ENCODE data around the gene BRINP3. TPM values are rescaled to one million over a fixed set of nuclear protein-coding genes. Genes with fewer than 3 reads are reported as not detected.

The BRINP3 gene
- total and polyA plus RNA-seq, 9 of the 15 experiments (the other 6 are each of a cell fraction or from before 2014, with no cell fraction given): 0.09 to 0.75 (median 0.19) TPM; not detected in 1

DNA sequence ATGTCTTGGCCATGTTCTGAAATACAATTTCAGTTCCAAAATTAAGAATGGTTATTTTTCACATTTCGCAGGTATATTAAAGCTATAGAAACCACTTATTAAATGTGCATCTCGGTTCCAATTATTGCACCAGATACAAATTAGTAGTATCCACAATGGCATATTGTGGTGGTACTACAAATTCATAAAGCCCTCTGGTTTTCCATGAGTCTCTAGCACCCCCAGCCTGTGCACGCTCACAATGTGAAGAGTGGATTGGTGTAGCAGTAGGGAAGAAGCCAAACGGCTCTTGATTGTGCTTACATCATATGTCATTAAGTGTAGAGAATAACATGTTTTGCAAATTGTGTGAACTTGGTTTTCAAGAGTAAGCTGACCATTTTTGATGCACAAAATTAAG lies 1.9 kb upstream of the BRINP3 start:
- Histone ChIP-seq H2AFZ (ENCODE audit: low read depth, low read length) (no peak overlapping the region), H3K4me2 (ENCODE audit: insufficient read depth, low read length) (no peak overlapping the region), H3K9me1 (ENCODE audit: control insufficient read depth, insufficient read depth, low read length) (no peaks in the 10 kb centered on the region), H3K27ac (ENCODE audit: extremely low read depth, low read depth, low read length) (no peak overlapping the region), H3K36me3 (ENCODE audit: control insufficient read depth, insufficient read depth, low read length) (no peaks in the 10 kb centered on the region), H3K79me2 (ENCODE audit: control insufficient read depth, insufficient read depth, low read length) (no peaks in the 10 kb centered on the region), H3K9ac (ENCODE audit: insufficient read depth in 1 of 2, low read depth in 2 of 2, low read length in 2 of 2) (no peak overlapping the region), H4K20me1 (replicated peaks; ENCODE audit: control insufficient read depth, insufficient read depth, low read length) (no peaks in the 10 kb centered on the region), H3K4me1 (replicated peaks in 1 of 2; ENCODE audit: control insufficient read depth in 2 of 2, insufficient read depth in 2 of 2, low read length in 2 of 2) (no peaks in the 10 kb centered on the region), H3K9me3 (replicated peaks; ENCODE audit: control insufficient read depth, insufficient read depth, low read depth, low read length) (no peaks in the 10 kb centered on the region), H3K27me3 (ENCODE audit: control insufficient read depth in 2 of 2, insufficient read depth in 2 of 2, low read length in 2 of 2) (no peaks in the 10 kb centered on the region), H3K4me3 (no peak overlapping the region)
- no TSS peak for BruUV-seq (replicated peaks)
- FAIRE-seq (no peak), ATAC-seq (no peak), DNase-seq (ENCODE audit: extremely low read depth in 1 of 4, low spot score in 3 of 4) (no peak)
- in situ Hi-C loops (cut with MboI): no loop called here
- TF ChIP-seq ZNF785 (CRISPR knock-in tag; IDR thresholded peaks at IDR 0.05) (no peak), FOXK2 (conservative IDR thresholded peaks at IDR 0.05 in 1 of 2, IDR thresholded peaks at IDR 0.05 in 1 of 2; ENCODE audit: low read depth in 2 of 2) (no peak), MAZ (CRISPR knock-in tag; conservative IDR thresholded peaks at IDR 0.05 in 1 of 2, IDR thresholded peaks at IDR 0.05 in 1 of 2) (no peak), TSC22D4 (tag; IDR thresholded peaks at IDR 0.05) (no peak), FOSL1 (tag; conservative IDR thresholded peaks at IDR 0.05) (no peak), NR1H2 (CRISPR knock-in tag; IDR thresholded peaks at IDR 0.05) (no peak)
- WGBS (ENCODE audit: insufficient coverage, low coverage, missing lambda C conversion rate): 1% methylated on average over 4 of the region's 4 CpGs
- intact Hi-C loops (cut with micrococcal nuclease): no loop called here
- POLR2A ChIA-PET: no interaction called here
- CTCF ChIA-PET (ENCODE audit: low intra/inter-chr PET ratio): no interaction called here

DNA sequence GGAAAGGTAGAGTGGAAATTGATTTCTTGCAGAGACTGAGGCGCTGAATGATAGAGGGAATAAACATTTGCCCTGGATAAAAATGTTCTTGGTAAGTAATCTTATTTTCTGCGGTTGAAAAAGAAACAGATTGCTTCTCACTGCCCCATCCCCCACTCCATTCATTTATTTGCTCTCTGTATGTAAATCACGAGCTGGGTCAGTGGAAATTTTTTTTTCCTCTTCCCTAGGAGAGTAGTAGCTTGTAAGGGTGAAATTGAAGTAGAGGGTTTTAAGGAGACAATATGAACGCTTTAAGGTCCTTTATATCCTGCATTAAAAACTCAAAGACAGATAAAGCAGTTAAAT lies 1.4 kb upstream of the BRINP3 start:
- intact Hi-C loops (cut with micrococcal nuclease): no loop called here
- Histone ChIP-seq H3K9me1 (ENCODE audit: control insufficient read depth, insufficient read depth, low read length) (no peaks in the 10 kb centered on the region), H3K4me3 (no peak overlapping the region), H3K27me3 (ENCODE audit: control insufficient read depth in 2 of 2, insufficient read depth in 2 of 2, low read length in 2 of 2) (no peaks in the 10 kb centered on the region), H3K9me3 (replicated peaks; ENCODE audit: control insufficient read depth, insufficient read depth, low read depth, low read length) (no peaks in the 10 kb centered on the region), H3K9ac (ENCODE audit: insufficient read depth in 1 of 2, low read depth in 2 of 2, low read length in 2 of 2) (no peak overlapping the region), H2AFZ (ENCODE audit: low read depth, low read length) (no peak overlapping the region), H3K79me2 (ENCODE audit: control insufficient read depth, insufficient read depth, low read length) (no peaks in the 10 kb centered on the region), H3K4me2 (ENCODE audit: insufficient read depth, low read length) (no peak overlapping the region), H3K4me1 (replicated peaks in 1 of 2; ENCODE audit: control insufficient read depth in 2 of 2, insufficient read depth in 2 of 2, low read length in 2 of 2) (no peaks in the 10 kb centered on the region), H4K20me1 (replicated peaks; ENCODE audit: control insufficient read depth, insufficient read depth, low read length) (no peaks in the 10 kb centered on the region), H3K27ac (ENCODE audit: extremely low read depth, low read depth, low read length) (no peak overlapping the region), H3K36me3 (ENCODE audit: control insufficient read depth, insufficient read depth, low read length) (no peaks in the 10 kb centered on the region)
- 0% methylated on average over 4 of the region's 4 CpGs for WGBS (ENCODE audit: insufficient coverage, low coverage, missing lambda C conversion rate)
- ChIA-PET POLR2A (interaction anchor here (0.7 kb wide), 1 partner anchor 27 kb away, joined by 3 read pairs; no protein-coding TSS in a partner anchor), CTCF (ENCODE audit: low intra/inter-chr PET ratio) (no interaction called here)
- no TSS peak for BruUV-seq (replicated peaks)
- FAIRE-seq (no peak), DNase-seq (ENCODE audit: extremely low read depth in 1 of 4, low spot score in 3 of 4) (no peak), ATAC-seq (no peak)
- in situ Hi-C loops (cut with MboI): no loop called here
- TF ChIP-seq RUNX1 (IDR thresholded peaks at IDR 0.05; ENCODE audit: low read depth) (no peak), NUFIP1 (IDR thresholded peaks at IDR 0.05; ENCODE audit: partially characterized antibody) (no peak), PYGO2 (tag; IDR thresholded peaks at IDR 0.05) (no peak), KLF16 (IDR thresholded peaks at IDR 0.05) (no peak), ZNF561 (CRISPR knock-in tag; conservative IDR thresholded peaks at IDR 0.05) (no peak), STAG1 (CRISPR knock-in tag; IDR thresholded peaks at IDR 0.05; ENCODE audit: borderline replicate concordance) (no peak), ZNF589 (CRISPR knock-in tag; IDR thresholded peaks at IDR 0.05; ENCODE audit: low read depth) (no peak)
- TF ChIP-seq, protein P1, sequence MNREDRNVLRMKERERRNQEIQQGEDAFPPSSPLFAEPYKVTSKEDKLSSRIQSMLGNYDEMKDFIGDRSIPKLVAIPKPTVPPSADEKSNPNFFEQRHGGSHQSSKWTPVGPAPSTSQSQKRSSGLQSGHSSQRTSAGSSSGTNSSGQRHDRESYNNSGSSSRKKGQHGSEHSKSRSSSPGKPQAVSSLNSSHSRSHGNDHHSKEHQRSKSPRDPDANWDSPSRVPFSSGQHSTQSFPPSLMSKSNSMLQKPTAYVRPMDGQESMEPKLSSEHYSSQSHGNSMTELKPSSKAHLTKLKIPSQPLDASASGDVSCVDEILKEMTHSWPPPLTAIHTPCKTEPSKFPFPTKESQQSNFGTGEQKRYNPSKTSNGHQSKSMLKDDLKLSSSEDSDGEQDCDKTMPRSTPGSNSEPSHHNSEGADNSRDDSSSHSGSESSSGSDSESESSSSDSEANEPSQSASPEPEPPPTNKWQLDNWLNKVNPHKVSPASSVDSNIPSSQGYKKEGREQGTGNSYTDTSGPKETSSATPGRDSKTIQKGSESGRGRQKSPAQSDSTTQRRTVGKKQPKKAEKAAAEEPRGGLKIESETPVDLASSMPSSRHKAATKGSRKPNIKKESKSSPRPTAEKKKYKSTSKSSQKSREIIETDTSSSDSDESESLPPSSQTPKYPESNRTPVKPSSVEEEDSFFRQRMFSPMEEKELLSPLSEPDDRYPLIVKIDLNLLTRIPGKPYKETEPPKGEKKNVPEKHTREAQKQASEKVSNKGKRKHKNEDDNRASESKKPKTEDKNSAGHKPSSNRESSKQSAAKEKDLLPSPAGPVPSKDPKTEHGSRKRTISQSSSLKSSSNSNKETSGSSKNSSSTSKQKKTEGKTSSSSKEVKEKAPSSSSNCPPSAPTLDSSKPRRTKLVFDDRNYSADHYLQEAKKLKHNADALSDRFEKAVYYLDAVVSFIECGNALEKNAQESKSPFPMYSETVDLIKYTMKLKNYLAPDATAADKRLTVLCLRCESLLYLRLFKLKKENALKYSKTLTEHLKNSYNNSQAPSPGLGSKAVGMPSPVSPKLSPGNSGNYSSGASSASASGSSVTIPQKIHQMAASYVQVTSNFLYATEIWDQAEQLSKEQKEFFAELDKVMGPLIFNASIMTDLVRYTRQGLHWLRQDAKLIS (CRISPR knock-in tag; IDR thresholded peaks at IDR 0.05): no peak
